Measurements from ENCODE around the gene XPC. TPM values are rescaled to one million over a fixed set of nuclear protein-coding genes. Genes with fewer than 3 reads are reported as not detected.

Gene XPC
- total RNA-seq, 2 donors from 2014 or later: 41.1 to 53.2 TPM

- WGBS: 79% methylated on average over 2 of the region's 3 CpGs
- TF ChIP-seq, protein P1, sequence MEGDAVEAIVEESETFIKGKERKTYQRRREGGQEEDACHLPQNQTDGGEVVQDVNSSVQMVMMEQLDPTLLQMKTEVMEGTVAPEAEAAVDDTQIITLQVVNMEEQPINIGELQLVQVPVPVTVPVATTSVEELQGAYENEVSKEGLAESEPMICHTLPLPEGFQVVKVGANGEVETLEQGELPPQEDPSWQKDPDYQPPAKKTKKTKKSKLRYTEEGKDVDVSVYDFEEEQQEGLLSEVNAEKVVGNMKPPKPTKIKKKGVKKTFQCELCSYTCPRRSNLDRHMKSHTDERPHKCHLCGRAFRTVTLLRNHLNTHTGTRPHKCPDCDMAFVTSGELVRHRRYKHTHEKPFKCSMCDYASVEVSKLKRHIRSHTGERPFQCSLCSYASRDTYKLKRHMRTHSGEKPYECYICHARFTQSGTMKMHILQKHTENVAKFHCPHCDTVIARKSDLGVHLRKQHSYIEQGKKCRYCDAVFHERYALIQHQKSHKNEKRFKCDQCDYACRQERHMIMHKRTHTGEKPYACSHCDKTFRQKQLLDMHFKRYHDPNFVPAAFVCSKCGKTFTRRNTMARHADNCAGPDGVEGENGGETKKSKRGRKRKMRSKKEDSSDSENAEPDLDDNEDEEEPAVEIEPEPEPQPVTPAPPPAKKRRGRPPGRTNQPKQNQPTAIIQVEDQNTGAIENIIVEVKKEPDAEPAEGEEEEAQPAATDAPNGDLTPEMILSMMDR (IDR thresholded peaks at IDR 0.05): no peak
- no peak for TF ChIP-seq POLR2AphosphoS5 (IDR thresholded peaks at IDR 0.05)
- no peak for TF ChIP-seq POLR2A (IDR thresholded peaks at IDR 0.05)
- no peak overlapping the region for H3K4me3 ChIP-seq
- no peak for DNase-seq (ENCODE audit: low spot score)
- no peaks in the 10 kb centered on the region for H3K27me3 ChIP-seq (replicated peaks; ENCODE audit: insufficient read depth)
- H3K27ac ChIP-seq: no peak overlapping the region
- intact Hi-C loops (cut with DNase I): no loop called here
- no peaks in the 10 kb centered on the region for H3K9me3 ChIP-seq
- no peaks in the 10 kb centered on the region for H3K4me1 ChIP-seq (replicated peaks)
- peaks cover 18 to 26% of the 10 kb centered on the region in 2 donors for H3K36me3 ChIP-seq
Measured at GRCh38 chr3:14137445-14137844, 41.0 kb downstream of the XPC start.

DNA sequence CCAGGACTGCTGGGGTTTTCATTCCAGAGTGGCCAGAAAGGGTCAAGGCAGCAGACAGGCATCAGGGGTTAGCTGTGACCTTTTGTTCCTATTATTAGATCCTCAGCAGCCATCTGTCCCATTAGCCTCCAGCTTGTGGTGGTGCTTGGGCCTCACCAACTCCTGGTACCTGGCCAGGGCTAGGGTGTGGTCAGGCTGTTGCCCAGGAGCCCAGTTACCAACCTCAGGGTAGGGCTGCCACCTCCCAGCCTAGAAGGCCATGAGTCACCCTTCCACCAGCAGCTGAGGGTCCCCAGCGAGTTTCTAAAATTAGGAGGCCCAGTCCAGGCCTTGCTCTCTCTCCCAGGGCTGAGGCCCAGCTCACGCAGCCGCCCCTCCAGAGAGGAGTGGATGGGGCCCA lies 41.4 kb downstream of the XPC start:
- H3K36me3 ChIP-seq: peaks cover 18 to 31% of the 10 kb centered on the region in 2 donors
- intact Hi-C loops (cut with DNase I): no loop called here
- TF ChIP-seq POLR2A (IDR thresholded peaks at IDR 0.05): no peak
- no peak for TF ChIP-seq POLR2AphosphoS5 (IDR thresholded peaks at IDR 0.05)
- TF ChIP-seq, protein P1 (IDR thresholded peaks at IDR 0.05): no peak

DNA sequence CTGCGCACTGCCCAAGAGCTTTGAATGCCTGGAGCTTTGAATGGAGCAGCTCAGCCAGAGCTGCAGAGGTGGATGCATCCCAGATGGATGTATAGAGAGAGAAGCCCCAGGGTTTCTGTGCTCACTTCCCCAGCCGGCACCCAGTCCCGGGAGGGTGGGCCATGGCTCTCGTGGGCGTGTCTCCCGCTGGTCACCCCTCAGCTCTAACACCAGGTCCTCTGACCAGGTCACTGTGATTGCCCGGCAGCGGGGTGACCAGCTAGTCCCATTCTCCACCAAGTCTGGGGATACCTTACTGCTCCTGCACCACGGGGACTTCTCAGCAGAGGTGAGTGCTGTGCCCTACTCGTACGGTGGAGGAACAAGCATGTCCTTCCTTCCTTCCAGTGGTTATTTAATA lies 42.8 kb downstream of the XPC start:
- Histone ChIP-seq H3K4me1 (replicated peaks) (no peaks in the 10 kb centered on the region), H3K27me3 (replicated peaks; ENCODE audit: insufficient read depth) (no peaks in the 10 kb centered on the region), H3K4me3 (no peak overlapping the region), H3K27ac (no peak overlapping the region), H3K9me3 (no peaks in the 10 kb centered on the region), H3K36me3 (peaks cover 27 to 42% of the 10 kb centered on the region in 2 donors)
- TF ChIP-seq POLR2AphosphoS5 (IDR thresholded peaks at IDR 0.05) (no peak), POLR2A (IDR thresholded peaks at IDR 0.05) (no peak)
- TF ChIP-seq, protein P1 (IDR thresholded peaks at IDR 0.05): no peak
- DNase-seq (ENCODE audit: low spot score): no peak
- intact Hi-C loops (cut with DNase I): no loop called here
- WGBS: 86% methylated on average over 11 of the region's 11 CpGs

More for the DNA sequence above, 41.4 kb downstream of the XPC start:
- Histone ChIP-seq H3K27ac (no peak overlapping the region), H3K4me3 (no peak overlapping the region), H3K4me1 (replicated peaks) (no peaks in the 10 kb centered on the region), H3K9me3 (no peaks in the 10 kb centered on the region), H3K27me3 (replicated peaks; ENCODE audit: insufficient read depth) (no peaks in the 10 kb centered on the region)
- 84% methylated on average over 3 of the region's 3 CpGs for WGBS
- DNase-seq (ENCODE audit: low spot score): no peak

DNA sequence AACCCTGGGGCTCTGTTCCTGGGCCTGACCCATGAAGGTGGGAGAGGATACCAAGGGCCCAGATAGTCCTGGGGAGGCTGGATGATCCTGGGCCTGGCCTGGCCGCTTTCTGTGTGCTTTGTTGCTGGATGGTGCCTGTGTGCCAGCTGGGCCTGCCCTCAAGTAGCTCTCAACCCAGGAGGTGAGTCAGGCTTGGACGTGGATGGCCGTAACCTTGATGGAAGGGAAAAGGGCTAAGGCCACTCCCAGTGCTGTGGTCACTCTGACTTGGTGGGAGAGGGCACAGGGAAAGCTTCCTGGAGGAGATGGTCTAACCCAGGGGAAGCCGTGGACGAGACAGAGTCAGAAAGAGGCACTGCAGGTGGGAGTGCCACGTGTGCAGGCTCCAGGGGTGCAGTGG lies 44.1 kb downstream of the XPC start:
- 96% methylated on average over 6 of the region's 6 CpGs for WGBS
- H3K36me3 ChIP-seq: peaks cover 29 to 42% of the 10 kb centered on the region in 2 donors

DNA sequence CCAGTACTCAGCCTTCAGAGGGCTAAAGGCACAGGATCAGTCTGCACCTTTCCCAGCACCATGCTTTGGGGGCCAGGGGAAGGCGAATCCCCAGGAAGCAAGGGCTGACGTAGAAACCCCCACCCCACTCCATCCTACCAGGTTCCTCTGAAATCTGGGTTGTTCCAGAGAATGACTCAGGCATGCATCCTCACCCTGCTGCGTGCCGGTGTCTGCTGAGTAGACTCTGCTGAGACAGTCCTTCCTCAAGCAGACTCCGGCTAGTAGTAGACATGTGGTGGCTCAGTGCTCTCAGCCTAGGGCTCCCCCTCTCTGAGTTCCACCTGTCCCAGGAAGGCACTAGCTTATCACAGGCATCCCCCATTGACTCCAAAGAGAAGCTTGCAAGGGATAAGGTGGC lies 44.5 kb downstream of the XPC start:
- Histone ChIP-seq H3K9me3 (no peaks in the 10 kb centered on the region), H3K27ac (no peak overlapping the region), H3K36me3 (peaks cover 29 to 42% of the 10 kb centered on the region in 2 donors), H3K27me3 (replicated peaks; ENCODE audit: insufficient read depth) (no peaks in the 10 kb centered on the region), H3K4me3 (no peak overlapping the region), H3K4me1 (replicated peaks) (no peaks in the 10 kb centered on the region)
- intact Hi-C loops (cut with DNase I): no loop called here
- DNase-seq (ENCODE audit: low spot score): no peak
- TF ChIP-seq, protein P1 (IDR thresholded peaks at IDR 0.05): no peak
- TF ChIP-seq POLR2AphosphoS5 (IDR thresholded peaks at IDR 0.05) (no peak), POLR2A (IDR thresholded peaks at IDR 0.05) (no peak)
- 91% methylated on average over 5 of the region's 5 CpGs for WGBS

More for the DNA sequence above, 44.1 kb downstream of the XPC start:
- no peaks in the 10 kb centered on the region for H3K27me3 ChIP-seq (replicated peaks; ENCODE audit: insufficient read depth)
- intact Hi-C loops (cut with DNase I): no loop called here
- H3K4me3 ChIP-seq: no peak overlapping the region
- TF ChIP-seq POLR2AphosphoS5 (IDR thresholded peaks at IDR 0.05) (no peak), POLR2A (IDR thresholded peaks at IDR 0.05) (no peak)
- TF ChIP-seq, protein P1 (IDR thresholded peaks at IDR 0.05): no peak
- H3K9me3 ChIP-seq: no peaks in the 10 kb centered on the region
- no peak for DNase-seq (ENCODE audit: low spot score)
- no peaks in the 10 kb centered on the region for H3K4me1 ChIP-seq (replicated peaks)
- no peak overlapping the region for H3K27ac ChIP-seq
